DMS153 (cell line): Measurements from ENCODE around the gene MPST.

ENCODE experiments used
- DNase-seq: peaks from one replicate; lab custom pipeline; 2025; lab: John Stamatoyannopoulos, UW

Gene MPST

DNA sequence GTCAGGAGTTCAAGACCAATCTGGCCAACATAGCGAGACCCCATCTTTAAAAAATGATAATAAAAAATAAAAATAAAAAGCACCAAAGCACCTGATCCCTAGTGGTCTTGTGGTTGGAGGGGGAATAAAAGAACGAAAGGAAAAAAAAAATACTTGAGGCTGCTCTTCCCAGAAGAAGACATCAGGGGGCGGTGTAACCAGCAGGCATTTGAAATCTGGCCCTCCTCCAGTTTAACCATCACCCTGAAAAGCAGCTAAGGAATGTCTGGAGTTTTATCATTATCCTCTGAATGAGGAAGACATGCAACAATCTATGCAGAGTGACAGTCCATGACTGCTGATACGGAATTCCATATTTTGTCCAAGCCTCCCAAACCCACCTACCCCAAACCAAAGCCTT lies 26.4 kb downstream of the MPST start:
- DNase-seq, result no peak

DNA sequence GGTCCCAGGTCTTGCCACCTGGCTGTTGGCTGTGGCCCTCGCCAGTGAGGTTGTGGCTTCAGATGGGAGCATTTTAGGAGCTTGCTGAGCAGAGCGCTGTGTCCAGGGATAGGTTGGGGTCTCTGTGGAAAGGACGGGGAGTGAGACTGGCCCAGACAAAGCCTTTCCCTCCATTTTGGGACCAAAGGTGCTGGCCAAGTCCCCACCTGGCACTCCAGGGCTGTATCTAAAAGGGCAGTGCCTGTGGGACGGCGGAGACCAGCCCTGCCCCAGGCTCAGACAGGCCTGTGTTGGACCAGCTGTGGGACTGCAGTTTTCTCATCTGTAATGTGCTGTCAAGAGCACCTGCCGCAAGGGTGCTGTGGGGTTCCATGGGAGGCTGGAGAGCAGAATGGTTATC lies 27.0 kb downstream of the MPST start:
- DNase-seq, result no peak

DNA sequence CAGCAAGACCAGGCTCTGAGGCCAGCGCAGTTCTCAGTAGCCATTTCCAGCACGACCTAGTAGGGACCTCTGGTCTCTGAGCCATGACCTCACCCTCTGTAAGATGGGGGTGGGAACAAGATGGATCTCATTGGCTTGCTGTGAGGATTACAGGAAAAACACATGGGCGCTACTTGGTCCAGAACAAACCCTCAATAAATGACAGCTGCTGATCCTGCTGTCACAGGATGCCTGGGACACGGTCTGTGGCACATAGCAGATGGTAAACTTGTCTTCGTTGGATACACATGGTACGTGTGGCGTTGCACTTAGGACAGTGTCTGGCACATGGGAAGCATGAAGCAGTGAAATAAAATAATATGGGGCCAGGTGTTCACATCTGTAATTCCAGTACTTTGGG lies 27.5 kb downstream of the MPST start:
- DNase-seq, result no peak

DNA sequence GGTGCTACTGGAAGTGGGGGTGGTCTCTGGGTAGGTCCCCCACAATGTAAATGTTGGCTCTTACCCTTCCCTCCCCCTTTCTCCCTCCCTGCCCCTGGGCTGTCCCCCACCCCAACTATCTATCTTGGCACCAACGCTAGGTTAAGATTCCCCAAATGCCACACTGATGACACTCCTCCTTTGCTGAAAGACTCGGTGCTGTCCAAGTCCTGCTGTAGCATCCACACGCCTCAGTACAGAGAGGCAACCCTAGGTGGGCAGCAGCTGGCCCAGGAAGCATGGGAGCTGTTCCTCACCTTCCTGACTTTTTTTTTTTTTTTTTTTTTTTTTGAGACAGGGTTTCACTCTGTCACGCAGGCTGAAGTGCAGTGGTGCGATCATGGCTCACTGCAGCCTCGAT lies 28.6 kb downstream of the MPST start:
- DNase-seq, result no peak

DNA sequence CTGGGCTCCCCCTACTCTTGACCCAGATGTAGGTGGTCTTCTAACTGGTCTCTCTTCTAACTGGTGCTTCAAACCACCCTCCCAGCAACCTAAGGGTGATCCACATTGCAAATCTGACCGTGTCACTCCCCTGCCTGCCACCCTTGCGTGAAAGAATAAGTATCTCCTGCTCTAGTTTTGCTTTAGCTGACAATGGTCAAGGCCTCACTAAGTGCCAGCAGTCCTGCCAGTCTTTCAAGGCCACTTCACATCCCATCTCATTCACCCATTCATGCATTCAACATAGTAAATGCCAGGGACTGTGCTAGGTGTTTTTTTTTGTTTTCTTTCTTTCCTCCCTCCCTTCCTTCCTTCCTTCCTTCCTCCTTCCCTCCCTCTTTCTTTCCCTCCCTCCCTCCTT lies 29.7 kb downstream of the MPST start:
- DNase-seq, result no peak

DNA sequence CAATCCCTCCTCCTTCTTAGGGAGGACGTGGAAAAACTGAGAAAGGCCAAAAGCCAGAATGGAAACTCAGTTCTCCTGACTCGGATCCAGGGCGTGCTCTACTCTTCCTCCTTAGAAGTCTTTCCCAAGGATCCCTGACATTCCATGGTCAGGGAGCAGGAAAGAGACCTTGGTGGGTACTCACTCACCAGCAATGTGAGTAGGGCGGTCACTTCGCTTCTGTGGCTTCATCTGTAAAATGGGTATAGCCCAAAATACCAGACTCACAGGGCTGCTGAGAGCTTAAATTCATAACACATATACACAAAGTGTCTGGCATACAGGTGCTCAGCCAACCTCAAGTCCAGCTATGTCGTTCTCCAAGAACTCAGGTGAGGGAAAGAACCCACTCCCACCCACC lies 31.4 kb downstream of the MPST start:
- no peak for DNase-seq

DNA sequence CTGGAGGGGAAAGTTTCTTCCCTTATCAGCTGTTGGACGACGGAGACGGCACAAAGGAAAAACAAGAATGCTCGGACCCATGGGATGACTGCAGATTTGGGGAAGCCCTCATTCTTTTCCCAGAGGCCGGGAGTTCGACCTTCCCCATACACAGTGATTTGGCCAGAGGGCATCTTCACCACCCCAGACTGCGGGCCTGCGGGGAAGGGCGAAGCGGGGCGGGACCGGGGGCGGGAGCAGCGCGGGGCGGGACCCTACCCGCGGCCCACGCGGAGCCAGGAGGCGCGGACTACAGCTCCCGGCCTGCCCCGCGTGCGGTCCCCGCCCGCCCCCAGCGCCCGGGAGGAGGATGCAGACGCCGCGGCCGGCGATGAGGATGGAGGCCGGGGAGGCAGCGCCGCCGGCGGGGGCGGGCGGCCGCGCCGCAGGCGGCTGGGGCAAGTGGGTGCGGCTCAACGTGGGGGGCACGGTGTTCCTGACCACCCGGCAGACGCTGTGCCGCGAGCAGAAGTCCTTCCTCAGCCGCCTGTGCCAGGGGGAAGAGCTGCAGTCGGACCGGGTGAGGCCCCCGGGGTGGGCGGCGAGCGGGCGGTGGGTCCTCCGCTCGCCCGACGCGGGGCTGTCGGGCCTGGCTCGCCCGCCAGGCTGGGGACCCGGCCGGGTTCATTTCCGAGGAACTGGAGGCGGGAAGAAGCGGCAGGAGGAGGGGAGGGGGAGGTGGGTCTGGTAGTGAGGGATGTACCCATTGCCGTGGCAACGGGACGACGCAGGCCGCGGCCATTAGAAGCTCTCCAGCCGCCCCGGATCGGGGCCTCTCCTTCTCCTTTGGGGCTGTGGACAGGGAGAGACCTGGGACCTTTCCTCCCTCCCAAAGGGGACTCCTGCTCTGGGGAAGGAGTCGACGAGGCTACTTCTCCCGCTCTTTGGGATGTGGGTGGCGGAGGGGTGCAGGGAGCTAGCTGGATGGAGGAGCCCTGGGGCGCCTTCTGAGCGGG lies 32.1 kb downstream of the MPST start, which contains the start of gene KCTD17:
KCTD17 (plus strand) TSS at position 352 of the 995 bp plus-strand sequence; CDS start at position 371, 19 bp downstream.
- DNase-seq, result peak; percentile 41

DNA sequence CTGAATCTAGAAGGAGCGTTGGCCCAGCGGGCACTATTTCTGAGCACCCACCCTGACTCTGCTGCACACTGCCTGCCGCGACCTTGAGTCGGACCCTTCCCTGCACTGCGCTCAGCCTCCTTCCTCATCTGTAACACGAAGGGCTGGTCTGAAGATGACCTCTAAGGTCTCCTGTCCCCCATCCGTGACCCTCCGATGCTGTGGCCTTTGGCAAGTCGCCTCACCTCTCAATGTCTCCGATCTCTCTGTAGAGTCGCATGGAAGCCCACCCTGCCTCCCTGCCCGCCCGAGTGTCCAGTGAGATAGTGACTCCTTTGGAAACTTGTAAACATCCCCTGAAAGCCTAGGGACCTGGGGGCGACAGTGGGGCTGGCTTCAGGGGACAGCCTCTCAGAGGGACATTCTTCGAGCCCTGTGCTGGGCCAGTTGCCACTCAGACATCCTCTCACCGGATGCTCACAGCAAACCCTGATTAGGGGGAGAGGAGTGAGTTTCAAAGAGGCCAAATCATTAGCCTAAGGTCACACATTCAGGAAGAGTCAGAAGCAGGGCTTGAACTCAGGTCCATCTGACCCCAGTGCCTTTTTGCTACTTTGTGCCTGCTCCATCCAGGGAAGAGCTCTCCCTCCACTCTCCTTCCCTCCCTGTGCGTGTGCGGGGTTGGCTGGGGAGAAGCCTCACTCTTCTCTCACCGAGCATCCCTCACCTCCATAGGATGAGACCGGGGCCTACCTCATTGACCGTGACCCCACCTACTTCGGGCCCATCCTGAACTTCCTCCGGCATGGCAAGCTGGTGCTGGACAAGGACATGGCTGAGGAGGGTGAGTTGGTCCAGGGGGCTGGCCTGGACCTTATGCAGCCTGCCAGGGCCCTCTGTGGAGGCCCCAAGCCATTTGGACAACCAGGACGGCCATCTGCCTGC lies 33.1 kb downstream of the MPST start:
- no peak for DNase-seq

DNA sequence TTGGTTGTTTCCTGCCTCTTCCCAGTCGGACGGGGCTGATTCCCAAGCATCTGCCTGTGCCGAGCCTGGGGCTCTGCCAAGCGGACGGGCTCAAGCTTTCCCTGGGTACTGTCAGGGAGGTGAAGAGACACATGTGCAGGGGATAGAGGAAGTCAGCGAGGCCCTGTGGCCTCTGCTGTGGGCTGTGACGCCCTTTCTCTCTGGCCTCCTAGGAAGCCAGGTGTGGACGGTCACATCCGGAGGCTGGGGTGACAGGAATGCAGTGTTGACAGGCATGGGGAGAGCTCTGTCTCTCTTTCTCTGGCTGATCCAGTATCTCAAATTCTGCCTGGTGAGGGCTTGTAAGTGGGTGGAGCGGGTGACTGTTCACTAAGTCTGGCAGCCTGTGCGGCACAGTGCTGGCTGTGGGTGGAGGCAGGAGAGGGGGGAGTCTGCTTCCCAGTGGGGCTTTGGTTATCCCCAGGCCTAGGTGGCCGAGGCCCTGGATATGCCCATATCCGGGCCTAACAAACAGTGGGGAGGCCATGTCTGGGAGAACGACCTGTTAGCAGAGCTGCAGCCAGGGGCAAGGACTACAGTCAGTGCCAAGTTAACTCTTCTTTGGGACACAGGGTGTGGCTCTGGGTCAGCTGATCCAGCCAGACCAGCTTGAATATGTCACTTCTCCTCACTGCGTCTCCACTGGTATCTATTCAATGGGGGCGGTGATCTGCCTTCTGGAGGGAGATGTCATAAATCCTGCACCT lies 33.9 kb downstream of the MPST start:
- no peak for DNase-seq

DNA sequence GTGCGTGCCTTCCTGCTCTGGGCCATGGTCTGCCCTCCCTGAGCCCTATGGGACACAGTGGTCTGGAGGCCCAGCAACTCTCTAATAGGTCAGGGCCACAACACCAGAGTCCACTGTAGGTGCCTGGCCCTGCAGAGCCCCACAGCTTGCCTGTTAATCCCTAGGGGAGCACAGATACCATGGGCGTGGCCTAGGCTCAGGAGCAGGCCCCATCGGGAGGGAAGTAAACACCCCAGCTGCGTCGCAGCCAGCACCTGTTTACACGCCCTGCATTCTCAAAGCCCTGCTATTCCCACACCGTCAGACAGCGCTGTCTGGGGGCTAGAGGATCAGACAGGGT lies 34.5 kb downstream of the MPST start:
- peak; percentile 70 for DNase-seq

DNA sequence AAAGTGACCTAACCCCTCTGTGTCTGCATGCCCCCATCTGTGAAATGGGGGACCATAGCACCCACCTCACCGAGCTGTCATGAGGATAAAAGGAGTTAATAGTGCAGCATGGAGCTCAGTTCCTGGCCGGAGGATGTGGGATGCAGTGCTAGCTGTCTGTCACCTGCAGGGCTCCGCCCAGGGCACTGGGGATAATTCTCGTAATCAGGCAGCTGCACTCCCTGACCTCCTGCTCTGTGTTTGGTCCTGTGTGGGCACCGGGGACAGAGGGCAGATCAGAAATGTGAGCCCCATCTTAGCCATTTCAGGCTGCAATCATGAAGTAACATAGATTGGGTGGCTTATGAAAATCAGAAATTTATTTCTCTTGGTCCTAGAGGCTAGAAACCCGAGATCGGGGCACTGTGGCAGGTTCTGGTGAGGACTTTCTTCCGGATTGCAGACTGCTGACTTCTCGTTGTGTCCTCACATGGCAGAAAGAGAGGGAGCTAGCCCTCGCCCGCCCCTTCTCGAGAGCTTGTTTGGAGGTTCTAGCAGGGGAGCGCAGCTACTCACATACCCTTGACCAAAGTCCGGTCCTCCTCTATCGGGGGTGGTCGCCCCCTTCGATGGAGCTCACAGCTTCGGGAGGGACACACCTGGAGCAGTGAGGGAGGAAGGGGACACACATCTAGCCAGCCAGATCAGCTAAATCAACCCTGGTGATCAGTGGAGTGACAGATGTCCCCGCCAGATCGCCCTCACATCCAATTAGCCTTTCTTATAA lies 35.2 kb downstream of the MPST start:
- no peak for DNase-seq

DNA sequence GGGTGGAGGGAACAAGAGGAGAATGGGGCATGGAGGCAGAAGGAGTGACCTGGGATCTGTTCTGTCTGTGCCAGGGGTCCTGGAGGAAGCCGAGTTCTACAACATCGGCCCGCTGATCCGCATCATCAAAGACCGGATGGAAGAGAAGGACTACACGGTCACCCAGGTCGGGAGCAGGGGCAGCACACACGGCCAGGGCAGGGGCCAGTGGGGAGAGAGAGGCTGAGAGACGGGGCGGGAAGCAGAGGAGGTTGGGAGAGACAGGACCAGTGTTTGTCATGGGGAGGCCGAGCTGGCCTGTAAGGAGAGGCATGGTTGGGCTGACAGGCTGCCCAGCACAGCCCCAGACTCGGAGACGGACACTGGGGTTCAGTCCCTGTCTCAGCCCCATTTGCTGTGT lies 36.7 kb downstream of the MPST start:
- DNase-seq, result no peak

DNA sequence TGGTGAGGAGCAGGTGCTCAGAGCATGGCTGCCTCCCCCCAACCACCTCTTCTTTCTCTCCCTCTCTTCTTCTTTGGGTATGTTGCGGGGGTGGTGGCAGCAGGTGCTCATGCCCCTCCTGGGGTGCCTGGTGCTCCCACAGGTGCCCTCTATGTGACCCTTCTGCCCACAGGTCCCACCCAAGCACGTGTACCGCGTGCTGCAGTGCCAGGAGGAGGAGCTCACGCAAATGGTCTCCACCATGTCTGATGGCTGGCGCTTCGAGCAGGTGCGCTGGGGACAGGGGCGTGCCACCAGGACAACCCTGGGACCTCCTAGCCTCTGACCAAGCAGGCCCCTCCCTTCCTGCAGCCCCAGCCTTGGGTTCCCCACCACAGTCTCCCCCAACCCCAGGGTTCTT lies 37.7 kb downstream of the MPST start:
- DNase-seq, result no peak

DNA sequence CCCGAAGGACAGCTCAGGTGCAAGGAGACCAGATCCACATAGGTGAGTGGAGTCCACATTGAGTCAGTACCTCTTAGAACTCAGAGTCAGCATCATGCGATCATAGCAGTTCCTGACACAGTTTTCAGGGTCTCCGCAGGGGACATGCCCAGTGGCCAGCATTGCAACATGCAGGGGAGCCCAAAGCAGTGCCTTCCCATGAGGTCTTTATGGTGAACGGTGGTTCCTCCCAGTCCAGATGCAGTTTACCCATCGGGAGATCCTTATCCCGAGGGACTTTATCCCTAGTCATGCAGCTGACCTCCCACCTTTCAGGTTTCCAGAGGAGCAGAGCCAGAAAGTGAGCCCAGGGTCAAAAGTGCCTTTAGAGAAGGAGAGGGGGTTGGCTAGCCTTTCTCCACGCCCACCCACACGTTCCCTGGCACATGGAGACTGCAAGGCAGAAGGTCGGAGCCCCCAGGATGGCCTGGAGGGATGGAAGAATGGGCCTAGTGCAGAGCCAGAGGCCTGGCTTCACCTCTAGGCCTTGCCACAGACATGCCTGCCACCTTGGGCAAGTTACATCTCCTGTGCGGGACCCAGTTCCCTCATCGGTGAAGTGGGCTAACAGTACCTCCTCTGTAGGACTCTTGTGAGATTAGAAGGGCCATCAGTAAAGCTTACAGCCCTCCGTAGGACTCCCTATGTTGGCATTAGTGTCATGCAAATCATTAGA lies 38.4 kb downstream of the MPST start:
- DNase-seq, result no peak

DNA sequence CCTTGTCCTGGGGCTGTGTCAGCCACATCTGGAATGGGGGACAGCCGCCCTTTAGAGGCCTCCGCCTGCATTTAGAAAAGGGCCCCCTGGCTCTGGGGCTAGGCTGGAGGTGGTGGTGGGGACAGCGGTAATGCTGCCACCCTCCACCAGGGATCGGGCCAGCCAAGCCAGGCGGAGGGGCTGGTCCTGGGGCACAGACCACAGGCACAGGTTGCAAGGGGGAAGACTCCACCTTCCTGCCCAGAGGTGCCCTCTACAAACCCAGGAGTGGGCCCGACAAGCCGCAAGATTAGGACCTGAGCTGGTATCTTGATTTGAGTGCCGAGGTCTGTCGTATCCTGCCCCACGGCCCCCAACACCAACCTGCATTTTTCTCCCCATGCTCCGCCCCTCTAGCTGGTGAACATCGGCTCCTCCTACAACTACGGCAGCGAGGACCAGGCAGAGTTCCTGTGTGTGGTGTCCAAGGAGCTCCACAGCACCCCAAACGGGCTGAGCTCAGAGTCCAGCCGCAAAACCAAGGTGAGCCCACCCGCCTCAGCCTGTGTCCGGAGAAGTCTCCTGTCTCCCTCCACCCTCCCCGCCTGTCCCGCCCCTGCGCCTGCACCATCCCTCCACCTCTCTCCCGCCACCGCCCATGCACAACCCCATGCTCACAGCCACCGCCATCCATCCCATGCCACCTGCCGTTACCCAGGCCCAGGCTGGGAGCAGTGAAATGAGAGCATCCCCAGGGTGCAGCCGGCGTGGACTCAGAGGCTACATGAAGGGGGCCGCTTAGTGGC lies 39.6 kb downstream of the MPST start:
- no peak for DNase-seq

DNA sequence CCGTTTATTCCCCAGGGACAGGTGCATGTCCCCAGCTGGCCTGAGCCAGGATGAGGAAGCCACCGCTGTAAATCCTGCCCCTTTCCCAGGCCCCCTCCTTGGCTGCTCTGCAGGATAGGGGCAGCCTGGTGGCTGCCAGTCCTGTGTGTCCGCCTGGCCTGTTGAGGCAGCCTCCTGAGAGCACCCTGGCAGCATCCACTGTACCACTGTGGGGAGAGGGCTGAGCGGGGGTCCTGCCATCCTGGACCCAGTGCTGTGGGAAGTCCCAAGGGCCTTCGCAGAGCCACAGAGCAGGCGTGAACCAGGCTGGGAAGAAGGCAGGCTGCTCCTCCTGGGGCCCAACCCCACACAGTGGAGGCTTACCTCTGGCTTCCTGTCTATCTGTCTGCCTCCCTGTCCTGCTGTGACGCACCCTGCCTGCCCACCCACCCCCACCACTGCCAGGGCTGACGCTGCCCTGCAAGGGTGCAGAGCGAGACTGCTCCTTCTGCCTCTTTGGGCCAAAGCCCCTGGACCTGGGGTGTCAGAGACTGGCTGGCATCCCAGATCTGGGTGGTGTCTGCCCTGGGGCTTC lies 40.4 kb downstream of the MPST start:
- DNase-seq, result no peak

DNA sequence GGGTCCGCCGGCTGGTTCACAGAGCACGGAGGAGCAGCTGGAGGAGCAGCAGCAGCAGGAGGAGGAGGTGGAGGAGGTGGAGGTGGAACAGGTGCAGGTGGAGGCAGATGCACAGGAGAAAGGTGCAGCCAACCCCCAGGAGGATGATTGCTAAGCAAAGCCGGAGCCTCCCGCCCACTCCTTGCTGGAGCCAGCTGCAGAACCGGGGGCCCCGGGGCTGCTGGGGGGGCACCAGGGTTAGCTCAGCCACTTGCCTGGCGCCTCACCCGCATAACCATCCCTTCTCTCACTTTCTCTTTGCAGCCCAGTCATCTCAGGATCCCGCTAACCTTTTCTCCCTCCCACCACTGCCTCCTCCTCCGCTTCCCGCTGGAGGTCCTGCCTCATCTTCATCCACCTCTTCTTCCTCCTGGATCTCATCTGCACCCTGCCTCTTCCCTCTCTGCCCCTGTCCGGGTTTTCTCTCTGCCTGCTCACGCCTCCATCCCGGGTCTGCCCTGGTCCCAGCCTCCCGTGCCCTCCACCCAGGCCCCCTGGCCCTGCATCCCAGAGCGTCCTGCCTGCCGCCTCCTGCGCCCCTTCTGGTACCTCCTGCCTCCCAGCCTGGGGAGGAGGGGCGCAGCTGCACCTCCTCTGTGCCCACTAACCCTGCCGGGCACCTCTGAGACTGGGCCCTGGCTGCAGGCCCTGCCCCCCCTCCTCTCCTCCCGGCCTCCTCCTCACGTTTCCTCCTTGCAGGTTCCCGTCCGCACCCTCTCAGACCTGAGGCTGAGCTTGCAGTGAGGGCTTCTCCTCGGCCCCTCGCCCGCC lies 41.5 kb downstream of the MPST start:
- DNase-seq, result no peak

DNA sequence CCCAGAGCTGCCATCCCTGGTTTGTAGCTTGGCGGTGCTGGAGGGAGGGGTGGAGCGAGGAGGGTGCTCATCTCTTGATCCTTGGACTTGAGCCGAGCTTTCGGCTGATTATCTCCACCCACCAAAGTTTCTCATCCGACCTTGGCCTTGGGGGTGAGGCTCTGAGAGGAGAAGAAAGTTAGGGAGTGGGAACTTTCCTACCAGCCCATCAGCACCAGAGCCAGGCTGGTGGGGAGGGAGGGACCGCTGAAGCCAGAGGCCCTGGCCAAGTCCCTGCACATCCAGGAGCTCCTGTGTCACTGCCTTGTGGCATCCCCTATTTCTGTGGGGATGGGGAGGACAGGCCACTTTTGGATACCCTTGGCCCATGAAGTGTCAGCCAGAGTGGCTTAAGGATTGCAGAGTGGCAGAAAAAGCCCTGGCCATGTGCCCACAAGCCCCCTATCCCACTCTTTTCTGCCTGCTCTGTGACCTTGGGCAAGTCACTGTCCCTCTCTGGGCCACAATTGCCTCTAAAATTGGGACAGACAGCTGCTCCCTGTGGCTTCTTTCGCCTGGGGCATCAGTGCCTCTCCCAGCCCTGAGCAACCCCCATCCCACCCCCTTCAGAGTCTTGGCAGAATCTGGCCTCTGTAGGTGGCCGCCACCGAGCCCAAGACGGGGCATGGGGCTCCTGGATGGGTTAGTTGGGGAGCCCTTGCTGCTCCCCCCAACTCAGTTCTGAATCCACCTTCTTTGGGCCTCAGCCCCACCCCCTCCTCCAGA lies 42.3 kb downstream of the MPST start:
- no peak for DNase-seq
